WTC11 (cell line): ENCODE results near the gene ERC1. TPM values are rescaled to one million over a fixed set of nuclear protein-coding genes. Genes with fewer than 3 reads are reported as not detected.

ENCODE experiments used
- ATAC-seq: fragments of 200-7000 bp; cut with Tn5 transposase; 2 replicates; pipeline ENCODE4 v1.10.0; 2021; ENCODE audit warnings: mild to moderate bottlenecking, moderate library complexity
- CTCF ChIA-PET: fragments of 300-600 bp; sonication (Branson Sonifier 250); formaldehyde crosslinking; loops from one replicate; lab custom pipeline; 2021; ENCODE audit warnings: antibody characterized with exemption; lab: Charles Lee
- POLR2A ChIA-PET: fragments of 350-600 bp; sonication (Branson Sonifier 250); formaldehyde crosslinking; loops from one replicate; lab custom pipeline; 2021; ENCODE audit warnings: antibody characterized with exemption; lab: Charles Lee
- DNase-seq: peaks from one replicate; pipeline ENCODE4 v3.0.0; 2021; ENCODE audit warnings: low spot score
- H3K27ac Mint-ChIP-seq: 2 replicates; pipeline ENCODE4 v1.8.0; 2021; ENCODE audit warnings: mixed read lengths
- H3K27me3 Mint-ChIP-seq: 2 replicates; pipeline ENCODE4 v1.8.0; 2021; ENCODE audit warnings: low read depth, mild to moderate bottlenecking, moderate library complexity, mixed read lengths
- H3K36me3 Mint-ChIP-seq: 2 replicates; pipeline ENCODE4 v1.8.0; 2021; ENCODE audit warnings: mixed read lengths
- H3K4me1 Mint-ChIP-seq: 2 replicates; pipeline ENCODE4 v1.8.0; 2022; ENCODE audit warnings: mixed read lengths
- H3K4me3 Mint-ChIP-seq: 2 replicates; pipeline ENCODE4 v1.8.0; 2021; ENCODE audit warnings: mild to moderate bottlenecking, moderate library complexity, mixed read lengths
- H3K9me3 Mint-ChIP-seq: 2 replicates; pipeline ENCODE4 v1.8.0; 2021; ENCODE audit warnings: mixed read lengths
- ERG ChIP-seq: fragments of 250-450 bp; sonication (Bioruptor Pico); IDR thresholded peaks from 2 replicates; pipeline ENCODE4 v1.8.0; 2021; ENCODE audit warnings: mild to moderate bottlenecking
- FOXP1 ChIP-seq: sonication (generic); formaldehyde crosslinking; IDR thresholded peaks from 2 replicates; pipeline ENCODE4 v1.8.0; 2022; ENCODE audit warnings: missing genetic modification reagents, mild to moderate bottlenecking, moderate library complexity, borderline replicate concordance
- GABPB1 ChIP-seq: sonication (generic); formaldehyde crosslinking; IDR thresholded peaks from 2 replicates; pipeline ENCODE4 v1.8.1; 2023; ENCODE audit warnings: mild to moderate bottlenecking, missing genetic modification reagents
- GRHL2 ChIP-seq: fragments of 250-450 bp; sonication (Bioruptor Pico); IDR thresholded peaks from 2 replicates; pipeline ENCODE4 v1.8.0; 2022; ENCODE audit warnings: mild to moderate bottlenecking, moderate library complexity; ENCODE audit not compliant: insufficient replicate concordance, severe bottlenecking
- NFYB ChIP-seq: sonication (generic); formaldehyde crosslinking; conservative IDR thresholded peaks from 2 replicates; pipeline ENCODE4 v1.8.0; 2022; ENCODE audit warnings: low read depth, missing genetic modification reagents
- OVOL2 ChIP-seq: fragments of 250-450 bp; sonication (Bioruptor Pico); IDR thresholded peaks from 2 replicates; pipeline ENCODE4 v1.9.0; 2021; ENCODE audit warnings: mild to moderate bottlenecking, borderline replicate concordance
- SOX15 ChIP-seq: fragments of 250-450 bp; sonication (Bioruptor Pico); IDR thresholded peaks from 2 replicates; pipeline ENCODE4 v1.9.0; 2021; ENCODE audit warnings: mild to moderate bottlenecking
- TCF7 ChIP-seq: sonication (generic); formaldehyde crosslinking; IDR thresholded peaks from 2 replicates; pipeline ENCODE4 v1.8.0; 2022; ENCODE audit warnings: mild to moderate bottlenecking, low read depth, missing genetic modification reagents, moderate library complexity
- TP53 ChIP-seq: sonication (generic); formaldehyde crosslinking; IDR thresholded peaks from 2 replicates; pipeline ENCODE4 v1.8.1; 2023; ENCODE audit warnings: mild to moderate bottlenecking, missing genetic modification reagents
- ZBTB21 ChIP-seq: sonication (generic); formaldehyde crosslinking; IDR thresholded peaks from 2 replicates; pipeline ENCODE4 v1.8.1; 2023; ENCODE audit warnings: mild to moderate bottlenecking, missing genetic modification reagents, borderline replicate concordance
- ZNF138 ChIP-seq: sonication (generic); formaldehyde crosslinking; conservative IDR thresholded peaks from 2 replicates; pipeline ENCODE4 v1.8.1; 2022; ENCODE audit warnings: mild to moderate bottlenecking, moderate library complexity, missing genetic modification reagents
- total RNA-seq: library from RNA; stranded (reverse); gene quantifications from 3 replicates; pipeline ENCODE4 v1.2.3, GENCODE V29; 2021
- TF ChIP-seq, protein P1 (sequence below): sonication (generic); formaldehyde crosslinking; conservative IDR thresholded peaks from 2 replicates; pipeline ENCODE4 v1.8.1; 2023; ENCODE audit warnings: mild to moderate bottlenecking, low read depth, missing genetic modification reagents, moderate library complexity
- TF ChIP-seq, protein P2 (sequence below): sonication (generic); formaldehyde crosslinking; IDR thresholded peaks from 2 replicates; pipeline ENCODE4 v1.8.1; 2023; ENCODE audit warnings: mild to moderate bottlenecking, missing genetic modification reagents, borderline replicate concordance
- TF ChIP-seq, protein P3 (sequence below): sonication (generic); formaldehyde crosslinking; IDR thresholded peaks from 2 replicates; pipeline ENCODE4 v1.8.1; 2022; ENCODE audit warnings: mild to moderate bottlenecking, missing genetic modification reagents, moderate library complexity, borderline replicate concordance
- TF ChIP-seq, protein P4 (sequence below): fragments of 250-450 bp; sonication (Bioruptor Pico); IDR thresholded peaks from 2 replicates; pipeline ENCODE4 v2.1.2; 2022; ENCODE audit warnings: mild to moderate bottlenecking, moderate library complexity

The ERC1 gene
- total RNA-seq, 1 experiment from 2014 or later = 47.5 TPM

- POLR2A ChIA-PET = no interaction called here
- no peak for DNase-seq
- H3K4me3 Mint-ChIP-seq = no peak overlapping the region
- no peak overlapping the region for H3K27ac Mint-ChIP-seq
- H3K4me1 Mint-ChIP-seq = no peaks in the 10 kb centered on the region
- TF ChIP-seq, protein P1, sequence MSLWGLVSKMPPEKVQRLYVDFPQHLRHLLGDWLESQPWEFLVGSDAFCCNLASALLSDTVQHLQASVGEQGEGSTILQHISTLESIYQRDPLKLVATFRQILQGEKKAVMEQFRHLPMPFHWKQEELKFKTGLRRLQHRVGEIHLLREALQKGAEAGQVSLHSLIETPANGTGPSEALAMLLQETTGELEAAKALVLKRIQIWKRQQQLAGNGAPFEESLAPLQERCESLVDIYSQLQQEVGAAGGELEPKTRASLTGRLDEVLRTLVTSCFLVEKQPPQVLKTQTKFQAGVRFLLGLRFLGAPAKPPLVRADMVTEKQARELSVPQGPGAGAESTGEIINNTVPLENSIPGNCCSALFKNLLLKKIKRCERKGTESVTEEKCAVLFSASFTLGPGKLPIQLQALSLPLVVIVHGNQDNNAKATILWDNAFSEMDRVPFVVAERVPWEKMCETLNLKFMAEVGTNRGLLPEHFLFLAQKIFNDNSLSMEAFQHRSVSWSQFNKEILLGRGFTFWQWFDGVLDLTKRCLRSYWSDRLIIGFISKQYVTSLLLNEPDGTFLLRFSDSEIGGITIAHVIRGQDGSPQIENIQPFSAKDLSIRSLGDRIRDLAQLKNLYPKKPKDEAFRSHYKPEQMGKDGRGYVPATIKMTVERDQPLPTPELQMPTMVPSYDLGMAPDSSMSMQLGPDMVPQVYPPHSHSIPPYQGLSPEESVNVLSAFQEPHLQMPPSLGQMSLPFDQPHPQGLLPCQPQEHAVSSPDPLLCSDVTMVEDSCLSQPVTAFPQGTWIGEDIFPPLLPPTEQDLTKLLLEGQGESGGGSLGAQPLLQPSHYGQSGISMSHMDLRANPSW = no peak
- no peak for TF ChIP-seq ZBTB21 (CRISPR knock-in tag)
- TF ChIP-seq GRHL2 = no peak
- no peak for TF ChIP-seq SOX15
- no peak for TF ChIP-seq TCF7
- TF ChIP-seq OVOL2 = no peak
- TF ChIP-seq TP53 = no peak
- TF ChIP-seq FOXP1 (CRISPR knock-in tag) = no peak
- TF ChIP-seq, protein P2, sequence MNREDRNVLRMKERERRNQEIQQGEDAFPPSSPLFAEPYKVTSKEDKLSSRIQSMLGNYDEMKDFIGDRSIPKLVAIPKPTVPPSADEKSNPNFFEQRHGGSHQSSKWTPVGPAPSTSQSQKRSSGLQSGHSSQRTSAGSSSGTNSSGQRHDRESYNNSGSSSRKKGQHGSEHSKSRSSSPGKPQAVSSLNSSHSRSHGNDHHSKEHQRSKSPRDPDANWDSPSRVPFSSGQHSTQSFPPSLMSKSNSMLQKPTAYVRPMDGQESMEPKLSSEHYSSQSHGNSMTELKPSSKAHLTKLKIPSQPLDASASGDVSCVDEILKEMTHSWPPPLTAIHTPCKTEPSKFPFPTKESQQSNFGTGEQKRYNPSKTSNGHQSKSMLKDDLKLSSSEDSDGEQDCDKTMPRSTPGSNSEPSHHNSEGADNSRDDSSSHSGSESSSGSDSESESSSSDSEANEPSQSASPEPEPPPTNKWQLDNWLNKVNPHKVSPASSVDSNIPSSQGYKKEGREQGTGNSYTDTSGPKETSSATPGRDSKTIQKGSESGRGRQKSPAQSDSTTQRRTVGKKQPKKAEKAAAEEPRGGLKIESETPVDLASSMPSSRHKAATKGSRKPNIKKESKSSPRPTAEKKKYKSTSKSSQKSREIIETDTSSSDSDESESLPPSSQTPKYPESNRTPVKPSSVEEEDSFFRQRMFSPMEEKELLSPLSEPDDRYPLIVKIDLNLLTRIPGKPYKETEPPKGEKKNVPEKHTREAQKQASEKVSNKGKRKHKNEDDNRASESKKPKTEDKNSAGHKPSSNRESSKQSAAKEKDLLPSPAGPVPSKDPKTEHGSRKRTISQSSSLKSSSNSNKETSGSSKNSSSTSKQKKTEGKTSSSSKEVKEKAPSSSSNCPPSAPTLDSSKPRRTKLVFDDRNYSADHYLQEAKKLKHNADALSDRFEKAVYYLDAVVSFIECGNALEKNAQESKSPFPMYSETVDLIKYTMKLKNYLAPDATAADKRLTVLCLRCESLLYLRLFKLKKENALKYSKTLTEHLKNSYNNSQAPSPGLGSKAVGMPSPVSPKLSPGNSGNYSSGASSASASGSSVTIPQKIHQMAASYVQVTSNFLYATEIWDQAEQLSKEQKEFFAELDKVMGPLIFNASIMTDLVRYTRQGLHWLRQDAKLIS (CRISPR knock-in tag) = no peak
- TF ChIP-seq, protein P3, sequence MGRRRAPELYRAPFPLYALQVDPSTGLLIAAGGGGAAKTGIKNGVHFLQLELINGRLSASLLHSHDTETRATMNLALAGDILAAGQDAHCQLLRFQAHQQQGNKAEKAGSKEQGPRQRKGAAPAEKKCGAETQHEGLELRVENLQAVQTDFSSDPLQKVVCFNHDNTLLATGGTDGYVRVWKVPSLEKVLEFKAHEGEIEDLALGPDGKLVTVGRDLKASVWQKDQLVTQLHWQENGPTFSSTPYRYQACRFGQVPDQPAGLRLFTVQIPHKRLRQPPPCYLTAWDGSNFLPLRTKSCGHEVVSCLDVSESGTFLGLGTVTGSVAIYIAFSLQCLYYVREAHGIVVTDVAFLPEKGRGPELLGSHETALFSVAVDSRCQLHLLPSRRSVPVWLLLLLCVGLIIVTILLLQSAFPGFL (CRISPR knock-in tag) = no peak
- no peak for TF ChIP-seq NFYB (CRISPR knock-in tag)
- TF ChIP-seq, protein P4, sequence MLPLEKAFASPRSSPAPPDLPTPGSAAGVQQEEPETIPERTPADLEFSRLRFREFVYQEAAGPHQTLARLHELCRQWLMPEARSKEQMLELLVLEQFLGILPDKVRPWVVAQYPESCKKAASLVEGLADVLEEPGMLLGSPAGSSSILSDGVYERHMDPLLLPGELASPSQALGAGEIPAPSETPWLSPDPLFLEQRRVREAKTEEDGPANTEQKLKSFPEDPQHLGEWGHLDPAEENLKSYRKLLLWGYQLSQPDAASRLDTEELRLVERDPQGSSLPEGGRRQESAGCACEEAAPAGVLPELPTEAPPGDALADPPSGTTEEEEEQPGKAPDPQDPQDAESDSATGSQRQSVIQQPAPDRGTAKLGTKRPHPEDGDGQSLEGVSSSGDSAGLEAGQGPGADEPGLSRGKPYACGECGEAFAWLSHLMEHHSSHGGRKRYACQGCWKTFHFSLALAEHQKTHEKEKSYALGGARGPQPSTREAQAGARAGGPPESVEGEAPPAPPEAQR (CRISPR knock-in tag) = no peak
- no peak for TF ChIP-seq ZNF138
- no peak for TF ChIP-seq GABPB1 (CRISPR knock-in tag)
- TF ChIP-seq ERG (CRISPR knock-in tag) = no peak
- TF ChIP-seq, all 79 proteins: peak for 0
- peaks cover 3% of the 10 kb centered on the region for H3K36me3 Mint-ChIP-seq
- H3K27me3 Mint-ChIP-seq = peaks cover 2% of the 10 kb centered on the region; the same call in 1 of the 2 replicates
- H3K9me3 Mint-ChIP-seq = peaks cover 14% of the 10 kb centered on the region
- no peak for ATAC-seq
- CTCF ChIA-PET = interaction anchor here (0.8 kb wide), 1 partner anchor 82 kb away, joined by 4 read pairs; no protein-coding TSS in a partner anchor
Observed at GRCh38 chr12:1501695-1502378, 510.8 kb downstream of the ERC1 start.
